Measurements from ENCODE around the gene SCNN1G.

SCNN1G gene

GRCh38 chr16:23255000-23255399, 72.5 kb downstream of the SCNN1G start:
- no peak for DNase-seq

DNA sequence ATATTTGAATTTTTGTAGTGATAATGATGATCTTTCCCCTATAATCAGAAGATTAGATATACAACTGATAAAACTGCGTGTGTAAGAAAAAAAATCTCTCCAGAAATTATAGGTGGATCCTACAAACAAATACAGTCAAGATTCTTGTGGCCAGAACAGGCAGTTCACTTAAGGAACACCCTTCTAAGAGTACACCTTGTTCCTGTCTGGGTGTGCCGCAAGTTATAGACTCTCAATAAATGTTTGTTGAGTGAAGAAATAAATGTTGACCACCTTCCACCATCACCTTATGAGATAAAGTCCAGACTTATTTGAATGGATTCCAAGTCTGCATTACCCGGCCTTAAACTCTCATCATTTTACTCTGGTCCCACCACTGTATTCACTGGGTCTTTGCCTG, 73.9 kb downstream of the SCNN1G start:
- no peak for DNase-seq

- DNase-seq, result no peak
Measured at GRCh38 chr16:23257682-23258081, 75.1 kb downstream of the SCNN1G start.

- no peak for DNase-seq
Measured at GRCh38 chr16:23258919-23259237, 76.3 kb downstream of the SCNN1G start.

Measured in T-helper 9 cell (primary cell).